ENCODE measurements around the gene SLC16A1.
"Not testable (repeated sequence)": the region's sequence is repeated elsewhere in the genome, so short reads cannot be mapped to it uniquely, and the experiment has no call there.

Gene SLC16A1, protein sequence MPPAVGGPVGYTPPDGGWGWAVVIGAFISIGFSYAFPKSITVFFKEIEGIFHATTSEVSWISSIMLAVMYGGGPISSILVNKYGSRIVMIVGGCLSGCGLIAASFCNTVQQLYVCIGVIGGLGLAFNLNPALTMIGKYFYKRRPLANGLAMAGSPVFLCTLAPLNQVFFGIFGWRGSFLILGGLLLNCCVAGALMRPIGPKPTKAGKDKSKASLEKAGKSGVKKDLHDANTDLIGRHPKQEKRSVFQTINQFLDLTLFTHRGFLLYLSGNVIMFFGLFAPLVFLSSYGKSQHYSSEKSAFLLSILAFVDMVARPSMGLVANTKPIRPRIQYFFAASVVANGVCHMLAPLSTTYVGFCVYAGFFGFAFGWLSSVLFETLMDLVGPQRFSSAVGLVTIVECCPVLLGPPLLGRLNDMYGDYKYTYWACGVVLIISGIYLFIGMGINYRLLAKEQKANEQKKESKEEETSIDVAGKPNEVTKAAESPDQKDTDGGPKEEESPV

DNA sequence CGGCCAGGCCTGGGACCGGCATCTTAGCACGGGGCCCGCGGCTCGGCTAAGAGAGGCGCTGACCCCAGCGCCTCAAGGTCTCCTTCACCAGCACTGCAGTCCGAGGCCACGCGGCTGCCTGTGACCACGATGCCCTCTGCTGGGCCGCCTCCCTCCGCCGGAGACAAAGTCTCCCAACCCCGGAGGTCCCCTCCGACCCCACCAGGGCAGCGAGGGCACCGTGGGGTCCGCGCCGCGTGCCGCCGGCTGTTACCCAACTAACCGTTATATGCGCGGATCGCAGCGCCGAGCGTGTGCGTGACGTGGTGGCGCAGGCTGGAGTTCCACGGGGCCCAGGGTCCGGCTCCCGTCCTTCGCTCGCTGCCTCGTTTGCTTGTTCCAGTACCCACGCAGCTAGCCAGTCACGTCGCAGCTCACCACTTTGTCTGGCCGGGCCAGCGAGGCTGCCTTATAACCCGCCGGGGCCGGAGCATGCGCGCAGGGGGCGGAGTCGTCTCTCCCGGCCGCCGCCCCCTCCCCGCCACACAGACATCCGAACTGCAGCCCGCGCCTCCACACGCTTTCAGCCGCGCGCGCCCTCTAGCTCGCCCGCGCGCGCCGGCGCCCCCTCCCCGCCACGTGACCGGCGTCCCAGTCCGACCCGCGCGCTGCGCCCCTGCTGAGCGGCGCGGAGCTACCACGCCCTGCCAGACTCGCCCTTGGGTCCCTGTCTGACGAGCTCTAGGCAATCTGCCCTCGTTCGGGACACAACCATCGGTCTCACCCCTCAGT is at the start of gene SLC16A1:
SLC16A1 (minus strand) TSS at position 424 of the 771 bp plus-strand sequence. CDS start 26,888 bp downstream, outside the sequence.
- peak; percentile 92 for DNase-seq (ENCODE audit: low spot score)

DNA sequence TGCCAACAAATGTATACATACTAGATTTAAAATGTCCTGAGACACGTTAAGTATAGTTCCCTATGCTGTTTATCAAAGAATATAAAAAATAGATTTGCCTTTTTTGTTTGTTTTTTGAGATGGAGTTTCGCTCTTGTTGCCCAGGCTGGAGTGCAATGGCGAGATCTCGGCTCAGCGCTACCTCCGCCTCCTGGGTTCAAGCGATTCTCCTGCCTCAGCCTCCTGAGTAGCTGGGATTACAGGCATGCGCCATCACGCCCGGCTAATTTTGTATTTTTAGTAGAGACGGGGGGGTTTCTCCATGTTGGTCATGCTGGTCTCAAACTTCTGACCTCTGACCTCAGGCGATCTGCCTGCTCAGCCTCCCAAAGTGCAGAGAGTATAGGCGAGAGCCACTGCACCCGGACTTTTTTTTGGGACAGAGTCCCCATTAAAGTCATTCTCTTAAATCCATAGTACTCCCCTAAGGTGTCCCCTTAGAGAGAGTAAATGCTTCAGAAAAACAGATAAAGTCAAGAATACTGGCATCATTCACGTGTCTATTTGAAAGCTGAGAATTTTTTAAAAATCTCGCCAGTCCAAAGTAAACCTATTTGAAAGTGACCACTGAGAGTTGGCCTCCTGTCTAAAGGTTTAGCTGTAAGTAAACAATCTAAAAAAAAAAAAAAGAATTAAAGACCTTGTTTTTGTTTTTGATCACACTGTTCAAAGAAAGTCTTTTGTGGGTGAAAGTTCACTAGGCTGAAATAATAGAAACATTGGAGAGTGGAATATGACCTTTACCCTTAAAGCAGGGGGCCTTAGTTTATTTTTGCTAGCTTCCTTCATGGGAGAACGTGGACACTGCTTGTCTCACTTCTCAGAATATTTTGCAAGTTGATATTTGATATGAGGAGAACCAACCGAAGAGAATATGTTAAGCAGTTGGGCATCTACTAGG is 48.0 kb upstream of the SLC16A1 start:
- DNase-seq (ENCODE audit: low spot score): no peak

DNA sequence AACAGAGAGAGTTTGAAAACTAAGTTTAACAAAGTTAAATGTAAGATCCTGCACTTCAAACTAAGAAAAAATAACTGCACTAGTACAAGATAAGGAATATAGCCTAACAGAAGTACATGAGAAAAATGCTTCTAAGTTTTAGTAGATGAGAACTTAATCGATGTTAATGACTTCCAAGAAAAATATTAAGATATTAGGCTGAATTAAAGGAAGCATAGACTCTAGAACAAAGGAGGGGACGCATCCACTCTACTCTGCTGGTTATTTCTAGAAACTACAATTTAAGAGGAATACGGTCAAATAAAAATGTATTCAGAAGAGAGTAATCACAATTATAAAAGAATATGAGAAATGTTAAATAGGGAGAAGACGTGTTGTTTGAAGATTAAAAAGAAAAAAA is 46.3 kb upstream of the SLC16A1 start:
- no peak for DNase-seq (ENCODE audit: low spot score)

DNA sequence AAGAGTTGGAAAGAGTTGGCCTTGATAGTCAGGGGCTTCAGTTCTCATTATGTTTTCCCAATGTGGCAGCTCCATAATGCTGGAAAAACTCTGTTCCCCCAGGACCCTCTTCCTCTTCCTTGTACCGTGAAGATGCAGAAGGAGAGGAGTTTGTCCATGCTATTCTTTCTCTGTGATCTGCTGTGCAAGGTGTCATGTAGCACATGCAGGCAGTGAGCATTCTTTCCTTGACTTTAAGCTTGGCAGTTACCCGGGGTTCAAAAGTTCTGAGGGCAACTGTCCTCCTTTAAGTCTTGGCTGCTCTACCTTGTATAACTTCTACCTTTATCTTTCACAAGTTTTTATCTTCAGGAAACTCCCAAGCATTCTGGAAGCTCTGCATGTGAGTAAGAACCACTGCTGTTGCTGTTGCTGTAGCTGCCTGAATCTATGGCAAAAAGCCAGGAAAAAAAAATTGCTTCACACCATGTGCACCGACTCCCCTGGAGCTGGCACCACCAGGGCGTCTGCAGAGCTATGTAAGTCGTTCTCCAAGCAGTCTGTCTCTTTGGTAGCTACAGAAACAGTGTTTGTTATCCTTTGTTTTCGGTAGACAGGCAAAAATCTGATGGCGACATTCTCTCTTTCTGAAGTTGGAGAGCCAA is 42.7 kb upstream of the SLC16A1 start:
- DNase-seq (ENCODE audit: low spot score): no peak

DNA sequence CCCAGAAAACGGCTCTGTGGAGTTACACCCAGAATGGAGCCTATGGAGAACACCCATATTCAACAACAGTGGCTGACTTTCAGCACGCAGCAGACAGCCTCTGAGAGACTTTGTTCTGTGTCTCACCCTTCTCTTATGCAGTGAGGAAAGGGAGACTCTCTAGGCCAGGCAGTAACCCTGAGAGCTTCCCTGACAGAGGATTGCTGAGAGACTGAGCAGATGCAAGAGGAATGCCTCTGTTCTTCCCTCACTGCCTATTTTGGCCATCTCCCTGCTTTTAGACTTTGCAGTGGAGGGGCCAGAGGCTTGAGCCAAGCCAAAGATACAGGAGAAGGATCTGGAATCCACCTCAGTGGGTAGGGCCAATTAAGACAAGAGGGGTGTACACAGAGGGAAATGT is 41.8 kb upstream of the SLC16A1 start:
- DNase-seq (ENCODE audit: low spot score): no peak

DNA sequence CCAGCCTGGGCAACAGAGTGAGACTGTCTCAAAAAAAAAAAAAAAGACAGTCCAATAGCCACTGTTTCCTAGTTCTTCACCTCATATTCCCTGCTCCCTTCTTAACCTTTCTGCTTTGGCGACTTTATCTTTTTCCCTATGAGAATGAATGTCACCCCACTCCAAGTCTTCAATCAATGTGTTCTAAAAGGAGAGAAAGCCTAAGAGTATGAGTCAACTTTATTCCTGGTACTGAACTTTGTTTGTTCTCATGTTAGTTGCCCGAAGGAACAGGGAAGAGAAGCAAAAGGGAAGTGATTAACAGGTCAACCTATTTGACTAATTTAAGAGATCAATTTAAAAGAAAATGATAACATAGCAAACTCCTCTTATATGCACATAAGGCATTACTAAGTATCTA is 39.9 kb upstream of the SLC16A1 start:
- DNase-seq (ENCODE audit: low spot score): no peak

DNA sequence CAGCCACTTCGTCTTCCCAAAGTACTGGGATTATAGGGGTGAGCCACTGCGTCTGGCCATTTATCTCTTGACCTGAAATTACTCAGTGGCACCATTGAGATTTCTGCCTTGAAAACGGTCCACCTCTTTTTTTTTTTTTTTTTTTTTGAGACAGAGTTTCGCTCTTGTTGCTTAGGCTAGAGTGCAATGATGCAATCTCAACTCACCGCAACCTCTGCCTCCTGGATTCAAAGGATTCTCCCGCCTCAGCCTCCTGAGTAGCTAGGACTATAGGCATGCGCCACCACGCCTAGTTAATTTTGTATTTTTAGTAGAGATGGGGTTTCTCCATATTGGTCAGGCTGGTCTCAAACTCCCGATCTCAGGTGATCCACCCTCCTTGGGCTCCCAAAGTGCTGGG is 39.0 kb upstream of the SLC16A1 start:
- DNase-seq (ENCODE audit: low spot score): not testable (repeated sequence)

DNA sequence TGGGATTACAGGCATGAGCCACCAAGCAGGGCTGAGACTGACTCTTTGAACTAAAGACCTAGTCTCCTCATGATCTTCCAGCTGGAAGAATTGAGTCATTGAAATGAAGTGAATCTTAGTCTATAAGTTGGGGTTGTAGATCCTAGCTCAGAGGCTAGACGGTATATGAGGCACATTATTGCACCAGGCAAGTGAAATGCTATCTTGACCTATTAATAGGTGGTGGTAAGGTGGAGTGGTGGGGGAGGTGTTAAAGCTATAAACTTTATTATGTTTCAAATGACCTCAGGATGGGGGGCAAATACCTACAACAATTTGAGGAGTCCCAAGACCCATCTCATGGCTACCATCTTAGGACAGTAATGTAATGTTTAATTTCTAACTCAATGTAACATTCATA is 36.8 kb upstream of the SLC16A1 start:
- no peak for DNase-seq (ENCODE audit: low spot score)

DNA sequence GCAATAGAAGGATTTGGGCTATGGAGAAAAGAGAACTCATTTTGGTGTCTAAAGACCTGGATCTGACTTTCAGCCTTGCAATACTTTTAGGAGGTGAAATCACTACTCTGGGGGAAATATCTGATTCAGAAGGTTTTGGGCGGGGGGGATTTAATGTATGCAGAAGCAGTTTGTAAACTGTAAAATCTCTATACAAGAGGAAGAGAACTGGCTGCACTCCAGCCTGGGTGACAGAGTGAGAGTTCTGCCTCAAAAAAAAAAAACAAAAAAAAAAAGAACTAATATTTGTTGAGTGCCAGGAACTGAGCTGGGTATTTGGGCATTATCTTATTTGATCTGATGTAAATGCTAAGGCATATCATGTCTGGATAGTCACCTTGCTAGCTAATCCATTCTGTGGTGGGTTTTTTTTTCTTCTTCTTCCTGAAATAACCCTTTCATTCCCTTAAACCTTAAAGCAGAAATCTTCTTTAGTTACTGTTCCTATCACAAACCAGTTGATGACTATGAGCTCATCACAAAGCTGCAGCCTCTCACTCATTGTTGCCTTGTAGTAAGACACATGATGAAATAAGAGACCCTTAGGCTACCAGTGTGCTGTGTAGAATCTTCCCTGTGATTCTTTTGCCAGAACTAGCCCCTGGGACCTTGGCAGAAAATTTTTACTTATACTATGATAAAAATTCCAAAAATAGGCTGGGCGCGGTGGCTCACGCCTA is 35.6 kb upstream of the SLC16A1 start:
- DNase-seq (ENCODE audit: low spot score): no peak

DNA sequence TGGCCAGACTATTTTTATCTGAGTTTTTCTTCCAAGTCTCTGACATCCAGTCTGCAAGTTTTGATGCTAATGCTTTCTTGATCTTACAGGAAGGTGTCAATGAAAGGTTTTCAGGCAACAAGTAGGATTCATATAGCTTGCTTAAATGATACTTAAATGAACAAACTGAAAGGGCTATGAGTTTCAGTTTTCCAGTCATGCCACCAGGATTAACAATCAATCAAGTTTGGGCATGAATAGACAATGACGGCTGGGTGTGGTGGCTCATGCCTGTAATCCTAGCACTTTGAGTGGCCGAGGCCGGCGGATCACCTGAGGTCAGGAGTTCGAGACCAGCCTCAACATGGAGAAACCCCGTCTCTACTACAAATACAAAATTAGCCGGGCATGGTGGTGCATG is 34.3 kb upstream of the SLC16A1 start:
- DNase-seq (ENCODE audit: low spot score): no peak

DNA sequence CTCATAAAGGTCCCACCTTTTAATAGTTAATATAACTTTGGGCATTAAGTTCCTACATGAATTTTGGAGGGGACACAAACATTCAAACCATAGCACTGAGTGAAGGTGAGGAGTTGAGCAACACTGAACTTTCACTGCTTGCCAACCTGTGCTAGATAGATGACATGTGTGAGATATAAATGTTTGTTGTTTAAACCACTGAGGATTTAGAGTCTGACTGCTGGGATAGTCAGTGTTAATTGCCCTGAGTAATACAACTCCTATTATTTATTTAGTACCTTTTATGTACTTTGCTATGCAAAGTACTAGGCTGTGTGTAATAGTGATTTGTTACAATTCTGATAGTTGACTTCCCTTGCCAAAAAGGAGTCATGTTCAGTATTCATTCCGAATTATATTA is 32.4 kb upstream of the SLC16A1 start:
- DNase-seq (ENCODE audit: low spot score): no peak

DNA sequence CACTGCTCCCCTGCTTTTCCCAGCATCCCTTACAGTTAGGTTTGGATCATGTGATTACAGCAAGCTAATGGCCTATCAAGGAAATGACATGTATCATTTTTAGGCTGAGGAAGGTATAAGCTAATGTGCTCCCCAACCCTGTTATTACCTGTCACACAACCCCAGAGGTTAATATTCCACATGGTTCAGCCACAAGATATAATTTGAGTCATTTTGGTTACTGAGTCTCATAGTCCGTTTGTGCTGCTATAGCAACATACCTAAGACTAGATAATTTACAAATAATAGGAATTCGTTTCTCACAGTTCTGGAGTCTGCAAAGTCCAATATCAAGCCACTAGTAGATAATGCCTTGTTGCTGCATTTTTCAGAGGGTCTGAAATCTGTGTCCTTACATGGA is 29.1 kb upstream of the SLC16A1 start:
- DNase-seq (ENCODE audit: low spot score): no peak

DNA sequence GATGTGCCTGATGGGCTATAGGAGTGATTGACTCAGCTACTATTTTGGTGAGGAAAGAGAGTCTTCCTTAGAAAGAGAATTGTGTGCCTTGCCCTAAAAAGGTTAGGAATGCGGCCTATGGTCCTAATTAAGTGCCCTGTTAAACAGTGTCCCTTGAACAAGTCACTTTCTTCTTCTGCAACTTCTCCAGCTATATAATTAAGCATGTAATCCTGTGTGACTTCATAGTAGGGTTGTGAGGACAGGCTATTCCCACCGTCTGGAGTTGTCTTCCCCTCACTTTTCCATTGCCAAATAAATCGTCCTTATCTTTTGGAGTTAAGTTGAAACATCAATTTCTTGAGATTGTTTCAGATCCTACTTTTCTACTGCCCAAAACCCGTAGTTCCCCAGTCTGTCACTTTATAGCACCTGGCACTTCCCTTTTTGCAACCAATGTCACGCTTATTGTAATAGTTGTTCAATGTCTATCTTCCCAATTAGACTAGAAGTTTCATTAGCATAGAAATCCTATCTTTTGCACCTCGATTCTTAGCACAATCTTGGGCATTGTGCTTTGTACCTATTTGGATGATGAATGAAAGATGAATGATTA is 27.6 kb upstream of the SLC16A1 start:
- peak; percentile 26 for DNase-seq (ENCODE audit: low spot score)

DNA sequence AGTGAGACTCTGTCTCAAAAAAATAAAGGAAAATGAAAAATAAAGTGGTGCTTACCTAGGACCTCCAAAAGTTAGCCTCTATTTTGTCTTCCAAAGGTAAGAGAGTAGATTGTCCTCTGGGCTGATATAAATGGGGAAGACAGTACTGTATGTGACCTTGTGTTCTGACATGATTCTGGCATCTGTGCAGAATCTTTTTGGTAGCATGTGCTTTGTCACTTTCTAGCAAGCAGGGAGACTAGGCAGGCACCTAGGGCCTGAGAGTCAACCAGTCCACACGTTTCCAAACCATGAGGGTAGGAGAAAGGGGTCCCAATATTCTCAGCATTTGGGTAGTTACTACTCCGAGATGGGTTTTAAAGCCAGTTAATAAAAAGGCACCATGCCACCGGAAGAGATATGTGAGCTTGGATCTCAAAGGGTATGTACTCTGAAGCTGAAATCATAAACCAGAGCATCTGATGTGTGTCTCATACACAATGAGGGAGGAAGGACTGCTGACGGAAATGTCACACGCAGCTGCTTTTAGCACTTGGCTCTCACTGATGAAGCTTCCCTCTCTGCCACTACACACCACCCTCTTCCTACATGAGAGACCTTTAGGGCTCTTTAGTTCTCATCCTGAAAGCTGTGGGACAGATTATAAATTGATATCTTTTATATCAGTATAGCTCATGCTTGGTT is 27.0 kb upstream of the SLC16A1 start:
- DNase-seq (ENCODE audit: low spot score): no peak

DNA sequence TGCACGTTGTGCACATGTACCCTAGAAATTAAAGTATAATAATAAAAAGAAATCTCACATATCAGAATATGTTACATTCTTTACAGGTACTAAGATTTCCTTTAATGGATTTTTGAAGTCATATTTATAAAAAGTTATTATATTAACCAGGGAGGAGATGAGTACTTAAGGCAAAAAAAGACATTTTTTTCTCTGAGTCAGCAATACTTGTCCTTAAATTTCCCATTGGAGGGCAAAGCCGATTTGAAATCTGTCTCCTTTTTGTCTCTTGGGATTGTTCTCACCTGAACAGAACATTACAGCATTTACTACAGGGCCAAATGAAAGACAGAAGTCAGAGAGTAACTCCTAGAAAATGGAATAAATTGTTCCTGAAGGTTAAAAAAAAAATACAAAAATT is 26.3 kb upstream of the SLC16A1 start:
- DNase-seq (ENCODE audit: low spot score): no peak

DNA sequence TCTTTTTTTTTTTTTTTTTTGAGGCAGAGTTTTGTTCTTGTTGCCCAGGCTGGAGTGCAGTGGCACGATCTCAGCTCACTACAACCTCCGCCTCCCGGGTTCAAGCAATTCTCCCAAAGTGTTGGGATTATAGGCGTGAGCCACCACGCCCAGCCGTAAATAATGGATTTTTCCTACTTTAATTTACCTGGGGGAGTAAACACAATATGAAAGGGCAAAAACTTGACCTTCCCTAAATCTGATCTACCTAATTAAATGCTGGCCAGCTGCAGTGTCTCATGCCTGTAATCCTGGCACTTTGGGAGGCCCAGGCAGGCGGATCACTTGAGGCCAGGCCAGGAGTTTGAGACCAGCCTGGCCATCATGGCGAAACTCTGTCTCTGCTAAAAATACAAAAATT is 25.8 kb upstream of the SLC16A1 start:
- not testable (repeated sequence) for DNase-seq (ENCODE audit: low spot score)

DNA sequence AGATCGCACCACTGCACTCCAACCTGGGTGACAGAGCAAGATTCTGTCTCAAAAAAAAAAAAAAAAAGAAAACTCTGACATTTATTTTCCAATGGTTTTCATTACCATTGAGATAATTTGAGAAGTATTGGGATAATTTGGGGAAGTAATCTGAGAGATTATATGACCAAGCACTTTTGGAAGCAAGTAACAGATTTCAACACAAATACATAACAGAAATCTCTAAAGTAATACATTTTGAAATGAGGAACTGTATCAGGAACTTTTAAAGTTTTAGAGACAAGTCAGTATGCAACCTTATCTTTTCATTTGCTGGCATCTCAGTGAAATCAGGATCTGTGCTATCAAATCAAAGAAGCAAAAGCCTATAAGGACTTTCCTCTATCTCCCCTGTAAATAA is 25.4 kb upstream of the SLC16A1 start:
- DNase-seq (ENCODE audit: low spot score): no peak

DNA sequence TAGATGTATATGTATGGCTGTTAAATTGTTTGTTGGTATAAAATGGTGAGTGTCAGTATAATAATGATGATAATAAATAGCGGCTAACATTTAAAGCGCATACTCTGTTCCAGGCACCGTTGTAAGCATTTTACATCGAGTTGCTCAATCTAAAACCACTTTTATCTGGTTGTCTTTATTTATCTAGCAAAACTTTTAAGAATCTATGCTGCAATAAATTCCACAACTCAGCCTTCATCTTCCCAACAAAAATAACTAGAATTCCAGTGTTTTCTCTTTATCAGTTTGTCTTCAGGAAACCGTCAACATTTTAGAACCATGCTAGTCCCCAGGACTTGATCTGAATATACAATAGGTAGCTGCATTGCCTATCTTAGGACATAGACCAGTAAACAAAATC is 19.3 kb upstream of the SLC16A1 start:
- DNase-seq (ENCODE audit: low spot score): no peak

DNA sequence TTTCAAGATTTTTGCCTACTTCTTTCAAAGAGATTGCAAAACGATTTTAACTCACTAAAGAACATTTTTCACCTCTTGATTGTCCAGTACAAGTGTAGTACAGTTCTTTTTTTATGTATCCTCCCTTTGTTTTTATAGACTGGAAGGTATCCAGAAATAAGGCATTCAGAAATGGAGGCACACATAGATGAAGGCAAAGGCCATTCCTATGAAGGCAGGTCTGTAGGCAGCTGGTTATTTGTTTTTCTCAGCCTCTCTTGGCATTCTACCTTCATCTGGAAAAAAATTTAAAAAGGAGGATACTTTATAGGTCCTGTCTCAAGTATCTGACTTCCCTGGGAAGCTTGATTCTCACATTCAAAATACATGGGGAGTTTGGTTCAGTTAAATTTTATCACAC is 18.6 kb upstream of the SLC16A1 start:
- no peak for DNase-seq (ENCODE audit: low spot score)

DNA sequence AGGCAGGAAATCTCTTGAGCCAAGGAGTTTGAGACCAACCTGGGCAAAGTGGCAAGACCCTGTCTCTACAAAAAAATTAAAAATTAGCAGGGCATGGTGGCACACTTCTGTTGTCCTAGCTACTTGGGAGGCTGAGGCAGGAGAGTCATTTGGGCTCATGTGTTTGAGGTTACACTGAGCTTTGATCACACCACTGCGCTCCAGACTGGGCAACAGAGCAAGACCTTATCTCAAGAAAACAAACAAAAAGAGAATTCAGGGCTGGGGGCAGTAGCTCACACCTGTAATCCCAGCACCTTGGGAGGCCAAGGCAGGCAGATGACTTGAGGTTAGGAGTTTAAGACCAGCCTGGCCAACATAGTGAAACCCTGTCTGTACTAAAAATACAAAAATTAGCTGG is 17.8 kb upstream of the SLC16A1 start:
- no peak for DNase-seq (ENCODE audit: low spot score)
